MM.1S (cell line): ENCODE data around the gene PLA2G3.

Experiments
- DNase-seq: peaks from one replicate; pipeline ENCODE4 v3.0.0-alpha.2; 2015
- H2AFZ ChIP-seq: fragments of 300-600 bp; sonication (generic); 2 replicates; pipeline ENCODE4 v1.6.0; 2016; ENCODE audit warnings: antibody characterized with exemption, low read length
- H3F3A ChIP-seq: fragments of 300-600 bp; sonication (generic); 2 replicates; pipeline ENCODE4 v1.6.1; 2016; ENCODE audit warnings: mild to moderate bottlenecking, antibody characterized with exemption, low read length, moderate library complexity, mixed read lengths; ENCODE audit not compliant: insufficient read depth
- H3K27ac ChIP-seq: fragments of 300-600 bp; sonication (generic); 2 replicates; pipeline ENCODE4 v1.5.1; 2016; ENCODE audit warnings: mild to moderate bottlenecking, low read length
- H3K27me3 ChIP-seq: fragments of 300-600 bp; sonication (generic); replicated peaks from 2 replicates; pipeline ENCODE4 v1.6.0; 2016; ENCODE audit warnings: low read length; ENCODE audit not compliant: insufficient read depth
- H3K36me3 ChIP-seq: fragments of 300-600 bp; sonication (generic); replicated peaks from 2 replicates; pipeline ENCODE4 v1.6.1; 2016; ENCODE audit warnings: mild to moderate bottlenecking, low read length, mixed read lengths; ENCODE audit not compliant: insufficient read depth
- H3K4me1 ChIP-seq: fragments of 300-600 bp; sonication (generic); 2 replicates; pipeline ENCODE4 v1.6.1; 2016; ENCODE audit warnings: low read length, mixed read lengths
- H3K4me2 ChIP-seq: fragments of 300-600 bp; sonication (generic); 2 replicates; pipeline ENCODE4 v1.6.0; 2016; ENCODE audit warnings: low read depth, low read length
- H3K4me3 ChIP-seq: fragments of 300-600 bp; sonication (generic); 2 replicates; pipeline ENCODE4 v1.5.1; 2016; ENCODE audit warnings: low read length, mixed read lengths
- H3K79me2 ChIP-seq: fragments of 300-600 bp; sonication (generic); 2 replicates; pipeline ENCODE4 v1.6.1; 2016; ENCODE audit warnings: mixed run types, low read length, mixed read lengths
- H3K9ac ChIP-seq: fragments of 300-600 bp; sonication (generic); 2 replicates; pipeline ENCODE4 v1.6.1; 2016; ENCODE audit warnings: low read length, mixed read lengths
- H3K9me2 ChIP-seq: fragments of 300-600 bp; sonication (generic); replicated peaks from 2 replicates; pipeline ENCODE4 v1.6.1; 2016; ENCODE audit warnings: mild to moderate bottlenecking, low read length, mixed read lengths; ENCODE audit not compliant: insufficient read depth
- H3K9me3 ChIP-seq: fragments of 300-600 bp; sonication (generic); replicated peaks from 2 replicates; pipeline ENCODE4 v1.6.1; 2016; ENCODE audit warnings: mild to moderate bottlenecking, low read length, mixed read lengths; ENCODE audit not compliant: insufficient read depth
- H4K20me1 ChIP-seq: fragments of 300-600 bp; sonication (generic); 2 replicates; pipeline ENCODE4 v1.6.1; 2016; ENCODE audit warnings: mild to moderate bottlenecking, low read length, moderate library complexity, mixed read lengths; ENCODE audit not compliant: insufficient read depth
- EZH2 ChIP-seq: fragments of 300-600 bp; sonication (generic); optimal IDR thresholded peaks from 2 replicates; pipeline ENCODE3; 2017; ENCODE audit warnings: low read depth, mild to moderate bottlenecking, antibody characterized with exemption, low read length, mixed read lengths
- EZH2phosphoT487 ChIP-seq: fragments of 300-600 bp; sonication (generic); IDR thresholded peaks from 2 replicates; pipeline ENCODE4 v1.6.1; 2018; ENCODE audit warnings: antibody characterized with exemption, low read length
- TF ChIP-seq, protein P1 (sequence below): fragments of 300-600 bp; sonication (generic); IDR thresholded peaks from 2 replicates; pipeline ENCODE4 v1.5.1; 2016; ENCODE audit warnings: antibody characterized with exemption, low read length, mixed read lengths

The PLA2G3 gene

DNA sequence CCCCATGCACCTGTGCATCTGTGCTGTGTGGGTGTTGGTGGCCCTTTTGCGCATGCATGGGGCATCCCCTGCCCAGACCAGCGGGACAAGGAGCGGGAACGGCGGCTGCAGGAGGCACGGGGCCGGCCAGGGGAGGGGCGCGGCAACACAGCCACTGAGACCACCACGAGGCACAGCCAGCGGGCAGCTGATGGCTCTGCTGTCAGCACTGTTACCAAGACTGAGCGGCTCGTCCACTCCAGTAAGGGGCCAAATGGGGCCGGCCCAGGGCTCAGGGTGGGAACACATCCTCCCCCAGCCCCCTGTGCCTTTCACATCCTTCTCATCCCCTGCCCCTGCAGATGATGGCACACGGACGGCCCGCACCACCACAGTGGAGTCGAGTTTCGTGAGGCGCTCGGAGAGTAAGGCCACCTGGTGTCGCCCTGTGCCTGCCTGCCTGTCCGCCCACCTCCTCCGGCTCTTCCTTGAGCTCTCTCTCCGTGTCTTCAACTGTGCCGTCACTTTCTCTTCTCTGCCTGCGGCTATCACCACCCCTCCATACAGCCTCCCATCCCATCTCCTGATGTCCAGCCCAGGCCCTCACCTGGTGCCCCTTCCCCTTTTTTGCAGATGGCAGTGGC is 43.5 kb downstream of the PLA2G3 start:
- no peaks in the 10 kb centered on the region for H3K4me1 ChIP-seq
- H3K36me3 ChIP-seq: no peaks in the 10 kb centered on the region
- DNase-seq: no peak
- no peak overlapping the region for H3K9ac ChIP-seq
- TF ChIP-seq EZH2phosphoT487 (no peak), EZH2 (no peak)
- TF ChIP-seq, protein P1, sequence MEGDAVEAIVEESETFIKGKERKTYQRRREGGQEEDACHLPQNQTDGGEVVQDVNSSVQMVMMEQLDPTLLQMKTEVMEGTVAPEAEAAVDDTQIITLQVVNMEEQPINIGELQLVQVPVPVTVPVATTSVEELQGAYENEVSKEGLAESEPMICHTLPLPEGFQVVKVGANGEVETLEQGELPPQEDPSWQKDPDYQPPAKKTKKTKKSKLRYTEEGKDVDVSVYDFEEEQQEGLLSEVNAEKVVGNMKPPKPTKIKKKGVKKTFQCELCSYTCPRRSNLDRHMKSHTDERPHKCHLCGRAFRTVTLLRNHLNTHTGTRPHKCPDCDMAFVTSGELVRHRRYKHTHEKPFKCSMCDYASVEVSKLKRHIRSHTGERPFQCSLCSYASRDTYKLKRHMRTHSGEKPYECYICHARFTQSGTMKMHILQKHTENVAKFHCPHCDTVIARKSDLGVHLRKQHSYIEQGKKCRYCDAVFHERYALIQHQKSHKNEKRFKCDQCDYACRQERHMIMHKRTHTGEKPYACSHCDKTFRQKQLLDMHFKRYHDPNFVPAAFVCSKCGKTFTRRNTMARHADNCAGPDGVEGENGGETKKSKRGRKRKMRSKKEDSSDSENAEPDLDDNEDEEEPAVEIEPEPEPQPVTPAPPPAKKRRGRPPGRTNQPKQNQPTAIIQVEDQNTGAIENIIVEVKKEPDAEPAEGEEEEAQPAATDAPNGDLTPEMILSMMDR: no peak
- no peak overlapping the region for H3K27ac ChIP-seq
- no peak overlapping the region for H3K4me3 ChIP-seq
- H3K27me3 ChIP-seq: no peaks in the 10 kb centered on the region
- no peaks in the 10 kb centered on the region for H4K20me1 ChIP-seq
- no peaks in the 10 kb centered on the region for H3K9me2 ChIP-seq
- H3K79me2 ChIP-seq: no peaks in the 10 kb centered on the region
- no peak overlapping the region for H3K4me2 ChIP-seq
- H3K9me3 ChIP-seq: no peaks in the 10 kb centered on the region
- H2AFZ ChIP-seq: no peak overlapping the region
- H3F3A ChIP-seq: no peaks in the 10 kb centered on the region

DNA sequence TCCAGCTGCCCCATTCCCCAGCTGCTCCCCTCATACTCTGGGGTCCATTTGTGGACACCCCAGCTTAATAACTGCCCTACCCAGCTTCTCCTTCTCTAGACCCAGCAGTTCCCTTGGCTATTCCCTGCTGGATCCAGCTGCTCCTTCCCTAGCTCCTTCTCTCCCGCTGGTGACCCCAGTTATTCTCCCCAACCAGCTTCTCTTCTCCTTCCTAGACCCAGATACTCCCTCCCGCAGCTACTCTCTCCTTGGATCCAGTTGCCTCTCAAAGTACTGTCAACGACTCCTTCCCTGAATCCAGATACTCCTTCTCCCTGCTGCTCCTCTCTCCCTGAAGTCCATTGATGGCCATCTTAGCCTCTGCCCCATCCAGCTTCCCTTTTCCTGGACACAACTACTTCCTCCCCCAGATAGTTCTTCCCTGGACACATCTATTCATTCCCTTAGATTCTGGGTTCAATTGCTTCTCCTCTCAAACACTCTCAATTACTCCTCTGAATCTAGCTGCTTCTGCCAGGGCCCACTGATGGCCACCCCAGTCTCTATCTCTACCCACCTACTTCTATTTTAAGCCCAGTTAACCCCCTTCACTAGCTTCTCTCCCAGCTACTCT is 44.6 kb downstream of the PLA2G3 start:
- TF ChIP-seq EZH2 (no peak), EZH2phosphoT487 (no peak)
- TF ChIP-seq, protein P1: no peak
- no peak overlapping the region for H3K4me3 ChIP-seq
- H3K27ac ChIP-seq: no peak overlapping the region
- H4K20me1 ChIP-seq: no peaks in the 10 kb centered on the region
- H3K27me3 ChIP-seq: no peaks in the 10 kb centered on the region
- no peaks in the 10 kb centered on the region for H3K9me2 ChIP-seq
- H3K9ac ChIP-seq: no peak overlapping the region
- H3K36me3 ChIP-seq: no peaks in the 10 kb centered on the region
- H3F3A ChIP-seq: no peaks in the 10 kb centered on the region
- no peaks in the 10 kb centered on the region for H3K9me3 ChIP-seq
- no peak for DNase-seq
- H3K4me2 ChIP-seq: no peak overlapping the region
- no peaks in the 10 kb centered on the region for H3K79me2 ChIP-seq
- H2AFZ ChIP-seq: no peak overlapping the region
- H3K4me1 ChIP-seq: no peaks in the 10 kb centered on the region

DNA sequence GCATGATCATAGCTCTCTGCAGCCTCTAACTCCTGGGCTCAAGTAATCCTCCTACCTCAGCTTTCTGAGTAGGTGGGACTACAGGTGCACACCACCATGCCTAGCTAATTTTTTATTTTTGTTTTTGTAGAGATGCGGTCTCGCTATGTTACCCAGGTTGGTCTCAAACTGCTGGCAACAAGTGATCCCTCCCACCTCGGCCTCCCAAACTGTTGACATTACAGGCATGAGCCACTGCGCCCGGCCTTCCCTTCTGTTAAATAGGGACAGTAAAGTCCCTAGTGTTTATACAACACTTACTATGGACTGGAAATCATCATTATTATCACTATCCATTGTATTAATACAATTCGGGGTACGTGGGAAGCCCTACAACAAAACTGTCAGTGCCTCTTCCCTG is 45.6 kb downstream of the PLA2G3 start:
- no peak overlapping the region for H3K27ac ChIP-seq
- H3K79me2 ChIP-seq: no peaks in the 10 kb centered on the region
- no peaks in the 10 kb centered on the region for H3K27me3 ChIP-seq
- no peak for DNase-seq
- no peak overlapping the region for H2AFZ ChIP-seq
- H4K20me1 ChIP-seq: no peaks in the 10 kb centered on the region
- no peak overlapping the region for H3K4me3 ChIP-seq
- H3F3A ChIP-seq: no peaks in the 10 kb centered on the region
- TF ChIP-seq EZH2: no peak
- TF ChIP-seq, protein P1: no peak
- no peaks in the 10 kb centered on the region for H3K9me3 ChIP-seq
- no peak overlapping the region for H3K4me2 ChIP-seq
- H3K4me1 ChIP-seq: no peaks in the 10 kb centered on the region
- H3K9ac ChIP-seq: no peak overlapping the region
- H3K9me2 ChIP-seq: no peaks in the 10 kb centered on the region
- H3K36me3 ChIP-seq: no peaks in the 10 kb centered on the region
